ENCODE results near the gene COX5A.

DNA sequence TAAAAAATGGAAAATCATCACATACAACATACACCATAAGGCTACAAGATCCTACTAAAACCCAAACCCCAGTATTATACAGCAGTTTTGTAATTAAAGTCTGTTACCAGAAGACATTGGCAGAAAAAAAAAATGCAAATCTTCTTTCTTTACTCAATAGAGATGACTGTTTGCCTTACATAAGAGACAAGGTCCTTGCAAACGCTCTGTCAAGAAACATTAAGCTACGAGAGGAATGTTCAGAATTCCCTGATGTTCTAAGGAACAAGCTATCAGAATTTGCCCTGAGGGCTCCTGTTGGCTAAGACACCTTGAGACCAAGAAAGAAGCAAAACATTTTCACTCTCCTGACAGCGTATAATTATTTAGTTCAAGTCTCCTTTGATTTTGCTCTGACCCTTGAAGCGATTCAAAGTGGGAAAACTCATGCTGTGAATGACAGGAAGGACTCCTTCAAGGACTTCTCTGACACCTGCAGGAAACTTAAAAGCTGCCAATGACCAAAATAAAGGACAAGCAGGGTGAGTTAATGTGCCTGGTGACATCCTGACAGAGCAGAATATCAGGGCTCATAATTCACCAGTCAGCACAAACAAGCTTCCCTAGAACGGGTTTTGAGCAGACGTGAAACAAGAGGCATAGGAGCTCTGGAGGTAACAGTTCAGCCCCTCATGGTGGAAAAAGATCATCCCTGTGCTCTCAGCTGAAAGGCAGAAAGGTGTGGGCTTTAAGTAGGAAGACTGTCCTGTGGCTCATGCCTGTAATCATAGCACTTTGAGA lies 67.2 kb downstream of the COX5A start:
- TF ChIP-seq, protein P1, sequence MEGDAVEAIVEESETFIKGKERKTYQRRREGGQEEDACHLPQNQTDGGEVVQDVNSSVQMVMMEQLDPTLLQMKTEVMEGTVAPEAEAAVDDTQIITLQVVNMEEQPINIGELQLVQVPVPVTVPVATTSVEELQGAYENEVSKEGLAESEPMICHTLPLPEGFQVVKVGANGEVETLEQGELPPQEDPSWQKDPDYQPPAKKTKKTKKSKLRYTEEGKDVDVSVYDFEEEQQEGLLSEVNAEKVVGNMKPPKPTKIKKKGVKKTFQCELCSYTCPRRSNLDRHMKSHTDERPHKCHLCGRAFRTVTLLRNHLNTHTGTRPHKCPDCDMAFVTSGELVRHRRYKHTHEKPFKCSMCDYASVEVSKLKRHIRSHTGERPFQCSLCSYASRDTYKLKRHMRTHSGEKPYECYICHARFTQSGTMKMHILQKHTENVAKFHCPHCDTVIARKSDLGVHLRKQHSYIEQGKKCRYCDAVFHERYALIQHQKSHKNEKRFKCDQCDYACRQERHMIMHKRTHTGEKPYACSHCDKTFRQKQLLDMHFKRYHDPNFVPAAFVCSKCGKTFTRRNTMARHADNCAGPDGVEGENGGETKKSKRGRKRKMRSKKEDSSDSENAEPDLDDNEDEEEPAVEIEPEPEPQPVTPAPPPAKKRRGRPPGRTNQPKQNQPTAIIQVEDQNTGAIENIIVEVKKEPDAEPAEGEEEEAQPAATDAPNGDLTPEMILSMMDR (IDR thresholded peaks at IDR 0.05) = no peak
- no peak for TF ChIP-seq POLR2A (IDR thresholded peaks at IDR 0.05)
